ENCODE data around the gene INTS4. TPM values are rescaled to one million over a fixed set of nuclear protein-coding genes. Genes with fewer than 3 reads are reported as not detected.

The INTS4 gene
- total and polyA plus RNA-seq, 2 donors (not counting 1 experiment from before 2014, with no cell fraction given) = 46.1 to 78.9 TPM

DNA sequence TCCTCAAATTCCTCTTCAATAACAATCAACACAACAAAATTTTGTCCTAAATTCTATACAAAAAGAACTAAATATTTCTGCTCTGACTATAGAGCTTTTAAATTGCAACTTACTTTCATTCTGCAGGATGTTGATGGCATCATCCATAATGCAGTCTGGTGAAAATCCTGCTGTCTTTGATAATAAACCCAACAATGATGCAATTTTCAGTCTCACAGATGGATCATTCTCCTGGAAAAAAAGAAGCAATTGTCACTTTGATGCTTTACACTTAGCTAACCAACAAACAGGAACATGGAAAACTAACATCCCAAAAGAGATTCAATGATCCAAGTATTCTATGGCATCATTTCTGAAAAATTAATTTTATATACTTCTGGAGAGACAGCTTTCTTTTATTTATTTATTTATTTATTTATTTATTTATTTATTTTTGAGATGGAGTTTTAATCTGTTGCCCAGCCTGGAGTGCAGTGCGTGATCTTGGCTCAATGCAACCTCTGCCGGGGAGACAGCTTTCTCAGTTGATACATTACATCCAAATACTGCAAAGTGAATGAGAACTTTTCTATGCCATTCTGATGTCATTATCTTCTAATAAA lies 13.0 kb downstream of the INTS4 start:
- Histone ChIP-seq H3K4me3 (ENCODE audit: control extremely low read depth in 1 of 5, extremely low read depth in 1 of 5, insufficient read depth in 1 of 5, low read depth in 2 of 5, low read length in 4 of 5) (no peak overlapping the region), H3K27ac (ENCODE audit: low read length in 2 of 2) (no peak overlapping the region), H3K4me2 (replicated peaks; ENCODE audit: low read depth, low read length, poor library complexity, severe bottlenecking) (no peak overlapping the region), H3K27me3 (replicated peaks in 1 of 4; ENCODE audit: control extremely low read depth in 1 of 4, control insufficient read depth in 3 of 4, insufficient read depth in 4 of 4, low read length in 3 of 4) (no peaks in the 10 kb centered on the region), H4K20me1 (ENCODE audit: control insufficient read depth, insufficient read depth, low read length, poor library complexity, severe bottlenecking) (peaks cover 12% of the 10 kb centered on the region), H3K4me1 (ENCODE audit: control insufficient read depth in 2 of 2, insufficient read depth in 2 of 2, low read length in 2 of 2) (no peaks in the 10 kb centered on the region), H3K79me2 (ENCODE audit: control insufficient read depth, insufficient read depth, low read length) (peaks cover 29% of the 10 kb centered on the region), H3K9me3 (ENCODE audit: control extremely low read depth in 1 of 3, control insufficient read depth in 2 of 3, insufficient read depth in 1 of 3, low read length in 2 of 3) (no peaks in the 10 kb centered on the region), H3K9ac (ENCODE audit: low read length) (no peak overlapping the region), H3K36me3 (replicated peaks in 1 of 2; ENCODE audit: control extremely low read depth in 1 of 2, control insufficient read depth in 1 of 2, extremely low read depth in 1 of 2, insufficient read depth in 2 of 2, low read length in 1 of 2) (peaks cover 10 to 59% of the 10 kb centered on the region in 2 experiments), H2AFZ (ENCODE audit: insufficient read depth, low read depth, low read length, poor library complexity, severe bottlenecking) (no peak overlapping the region)
- intact Hi-C loops (cut with micrococcal nuclease) = no loop called here
- H3K27ac Mint-ChIP-seq = no peak overlapping the region
- no peak overlapping the region for H3K4me3 Mint-ChIP-seq
- ATAC-seq (ENCODE audit: low read depth) (no peak), DNase-seq (no peak)
- H3K27me3 Mint-ChIP-seq = no peaks in the 10 kb centered on the region
- no peaks in the 10 kb centered on the region for H3K9me3 Mint-ChIP-seq (ENCODE audit: insufficient read depth)
- CTCF ChIA-PET = interaction anchor here (1.0 kb wide), 1 partner anchor 17 kb away, joined by 3 read pairs; no protein-coding TSS in a partner anchor
- TF ChIP-seq EZH2 (IDR thresholded peaks at IDR 0.05; ENCODE audit: borderline replicate concordance, insufficient read depth, low read depth, low read length, poor library complexity, severe bottlenecking) = no peak
- TF ChIP-seq, protein P1, sequence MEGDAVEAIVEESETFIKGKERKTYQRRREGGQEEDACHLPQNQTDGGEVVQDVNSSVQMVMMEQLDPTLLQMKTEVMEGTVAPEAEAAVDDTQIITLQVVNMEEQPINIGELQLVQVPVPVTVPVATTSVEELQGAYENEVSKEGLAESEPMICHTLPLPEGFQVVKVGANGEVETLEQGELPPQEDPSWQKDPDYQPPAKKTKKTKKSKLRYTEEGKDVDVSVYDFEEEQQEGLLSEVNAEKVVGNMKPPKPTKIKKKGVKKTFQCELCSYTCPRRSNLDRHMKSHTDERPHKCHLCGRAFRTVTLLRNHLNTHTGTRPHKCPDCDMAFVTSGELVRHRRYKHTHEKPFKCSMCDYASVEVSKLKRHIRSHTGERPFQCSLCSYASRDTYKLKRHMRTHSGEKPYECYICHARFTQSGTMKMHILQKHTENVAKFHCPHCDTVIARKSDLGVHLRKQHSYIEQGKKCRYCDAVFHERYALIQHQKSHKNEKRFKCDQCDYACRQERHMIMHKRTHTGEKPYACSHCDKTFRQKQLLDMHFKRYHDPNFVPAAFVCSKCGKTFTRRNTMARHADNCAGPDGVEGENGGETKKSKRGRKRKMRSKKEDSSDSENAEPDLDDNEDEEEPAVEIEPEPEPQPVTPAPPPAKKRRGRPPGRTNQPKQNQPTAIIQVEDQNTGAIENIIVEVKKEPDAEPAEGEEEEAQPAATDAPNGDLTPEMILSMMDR (IDR thresholded peaks at IDR 0.05) = no peak
- POLR2A ChIA-PET = interaction anchor here (0.6 kb wide), 1 partner anchor 8 kb away, joined by 4 read pairs; no protein-coding TSS in a partner anchor
- WGBS (ENCODE audit: insufficient coverage) = no CpG with 5 or more reads among the region's 2 CpGs
- H3K4me1 Mint-ChIP-seq = peaks cover 12% of the 10 kb centered on the region

DNA sequence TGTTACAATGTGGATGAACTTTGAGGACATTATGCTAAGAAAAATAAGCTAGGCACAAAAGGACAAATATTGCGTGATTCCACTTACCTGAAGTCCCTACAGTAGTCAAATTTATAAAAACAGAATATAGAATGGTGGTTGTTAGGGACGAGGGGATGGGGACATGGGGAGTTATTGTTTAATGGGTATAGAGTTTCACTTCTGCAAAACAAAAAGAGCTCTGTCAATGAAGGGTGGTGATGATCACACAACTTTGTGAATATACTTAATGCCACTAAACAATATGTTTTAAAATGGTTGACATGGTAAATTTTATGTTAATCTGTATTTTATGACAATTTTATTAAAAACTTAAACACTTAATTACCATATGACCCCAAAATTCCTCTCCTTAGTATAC lies 26.1 kb downstream of the INTS4 start:
- H3K4me1 ChIP-seq (ENCODE audit: control insufficient read depth in 2 of 2, insufficient read depth in 2 of 2, low read length in 2 of 2) = peaks cover 3 to 5% of the 10 kb centered on the region in 2 donors
- POLR2A ChIA-PET = no interaction called here
- H3K27me3 Mint-ChIP-seq = no peaks in the 10 kb centered on the region
- CTCF ChIA-PET = interaction anchor here (1.0 kb wide), 1 partner anchor 26 kb away, joined by 3 read pairs; the partner anchor contains the start of gene INTS4
- TF ChIP-seq, protein P1 (IDR thresholded peaks at IDR 0.05) = no peak
- no peak for TF ChIP-seq EZH2 (IDR thresholded peaks at IDR 0.05; ENCODE audit: borderline replicate concordance, insufficient read depth, low read depth, low read length, poor library complexity, severe bottlenecking)
- H3K4me2 ChIP-seq (replicated peaks; ENCODE audit: low read depth, low read length, poor library complexity, severe bottlenecking) = no peak overlapping the region
- H3K9ac ChIP-seq (ENCODE audit: low read length) = no peak overlapping the region
- no CpG with 5 or more reads among the region's 2 CpGs for whole genome bisulfite sequencing (ENCODE audit: insufficient coverage)
- H3K4me3 Mint-ChIP-seq = no peak overlapping the region
- H3K4me3 ChIP-seq (ENCODE audit: control extremely low read depth in 1 of 5, extremely low read depth in 1 of 5, insufficient read depth in 1 of 5, low read depth in 2 of 5, low read length in 4 of 5) = no peak overlapping the region
- no peaks in the 10 kb centered on the region for H3K9me3 Mint-ChIP-seq (ENCODE audit: insufficient read depth)
- H3K27ac ChIP-seq (ENCODE audit: low read length in 2 of 2) = no peak overlapping the region
- peak; percentile 33 for DNase-seq
- no peaks in the 10 kb centered on the region for H3K27me3 ChIP-seq (replicated peaks in 1 of 4; ENCODE audit: control extremely low read depth in 1 of 4, control insufficient read depth in 3 of 4, insufficient read depth in 4 of 4, low read length in 3 of 4)
- no peak overlapping the region for H3K27ac Mint-ChIP-seq
- H3K36me3 ChIP-seq (replicated peaks in 1 of 2; ENCODE audit: control extremely low read depth in 1 of 2, control insufficient read depth in 1 of 2, extremely low read depth in 1 of 2, insufficient read depth in 2 of 2, low read length in 1 of 2) = peaks cover 4 to 8% of the 10 kb centered on the region in 2 experiments
- peak; percentile 66 for ATAC-seq (ENCODE audit: low read depth)
- intact Hi-C loops (cut with micrococcal nuclease) = no loop called here
- H2AFZ ChIP-seq (ENCODE audit: insufficient read depth, low read depth, low read length, poor library complexity, severe bottlenecking) = no peak overlapping the region
- no peaks in the 10 kb centered on the region for H3K9me3 ChIP-seq (ENCODE audit: control extremely low read depth in 1 of 3, control insufficient read depth in 2 of 3, insufficient read depth in 1 of 3, low read length in 2 of 3)
- peaks cover 12% of the 10 kb centered on the region for H3K4me1 Mint-ChIP-seq
- no peaks in the 10 kb centered on the region for H4K20me1 ChIP-seq (ENCODE audit: control insufficient read depth, insufficient read depth, low read length, poor library complexity, severe bottlenecking)
- H3K79me2 ChIP-seq (ENCODE audit: control insufficient read depth, insufficient read depth, low read length) = no peaks in the 10 kb centered on the region

All from B cell (primary cell).